Measurements from ENCODE around the gene SRD5A1.
"Not testable (repeated sequence)": the region's sequence is repeated elsewhere in the genome, so short reads cannot be mapped to it uniquely, and the experiment has no call there.

SRD5A1 gene

DNA sequence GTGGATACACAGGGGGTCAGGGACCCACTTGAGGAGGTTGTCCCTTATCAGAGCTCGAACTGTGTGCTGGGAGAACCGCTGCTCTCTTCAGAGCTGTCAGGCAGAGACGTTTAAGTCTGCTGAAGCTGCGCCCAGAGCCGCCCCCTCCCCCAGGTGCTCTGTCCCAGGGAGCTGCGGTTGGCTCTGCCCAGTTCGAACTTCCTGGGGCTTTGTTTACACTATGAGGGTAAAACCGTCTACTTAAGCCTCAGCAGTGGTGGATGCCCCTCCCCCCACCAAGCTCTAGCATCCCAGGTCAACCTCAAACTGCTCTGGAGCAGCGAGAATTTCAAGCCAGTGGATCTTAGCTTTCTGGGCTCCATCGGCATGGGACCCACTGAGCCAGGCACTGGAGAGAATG, 15.9 kb downstream of the SRD5A1 start:
- Histone ChIP-seq H3K36me3 (ENCODE audit: insufficient read depth, low read length) (peaks cover 12% of the 10 kb centered on the region), H3K9ac (ENCODE audit: low read depth, low read length) (no peak overlapping the region)

DNA sequence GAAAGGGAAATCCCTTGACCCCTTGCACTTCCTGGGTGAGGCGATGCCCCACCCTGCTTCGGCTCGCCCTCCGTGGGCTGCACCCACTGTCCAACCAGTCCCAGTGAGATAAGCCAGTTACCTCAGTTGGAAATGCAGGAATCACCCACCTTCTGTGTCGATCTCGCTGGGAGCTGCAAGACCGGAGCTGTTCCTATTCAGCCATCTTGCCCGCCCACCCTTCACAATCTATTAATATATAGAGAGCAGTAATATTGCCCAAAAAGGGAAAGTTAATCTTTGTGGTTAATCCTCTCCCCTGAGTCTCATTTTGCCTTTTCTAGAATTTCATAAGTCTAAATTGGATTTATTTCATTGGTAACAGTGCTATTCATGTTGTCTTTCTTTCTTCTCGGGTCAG, 16.4 kb downstream of the SRD5A1 start:
- H3K4me3 ChIP-seq (ENCODE audit: low read length), result no peak overlapping the region
- no peak overlapping the region for H3K9ac ChIP-seq (ENCODE audit: low read depth, low read length)
- peaks cover 12% of the 10 kb centered on the region for H3K36me3 ChIP-seq (ENCODE audit: insufficient read depth, low read length)
- no peak overlapping the region for H3K4me2 ChIP-seq (ENCODE audit: low read length)
- no peaks in the 10 kb centered on the region for H3K4me1 ChIP-seq (ENCODE audit: control insufficient read depth, insufficient read depth, low read length)
- H3K9me3 ChIP-seq (replicated peaks; ENCODE audit: low read length), result no peaks in the 10 kb centered on the region
- no peaks in the 10 kb centered on the region for H3K27me3 ChIP-seq (ENCODE audit: control insufficient read depth, insufficient read depth, low read length)

More for the DNA sequence above, 15.9 kb downstream of the SRD5A1 start:
- Histone ChIP-seq H3K9me3 (replicated peaks; ENCODE audit: low read length) (no peaks in the 10 kb centered on the region), H3K4me2 (ENCODE audit: low read length) (no peak overlapping the region), H3K4me1 (ENCODE audit: control insufficient read depth, insufficient read depth, low read length) (no peaks in the 10 kb centered on the region), H3K27me3 (ENCODE audit: control insufficient read depth, insufficient read depth, low read length) (no peaks in the 10 kb centered on the region), H3K4me3 (ENCODE audit: low read length) (no peak overlapping the region)

DNA sequence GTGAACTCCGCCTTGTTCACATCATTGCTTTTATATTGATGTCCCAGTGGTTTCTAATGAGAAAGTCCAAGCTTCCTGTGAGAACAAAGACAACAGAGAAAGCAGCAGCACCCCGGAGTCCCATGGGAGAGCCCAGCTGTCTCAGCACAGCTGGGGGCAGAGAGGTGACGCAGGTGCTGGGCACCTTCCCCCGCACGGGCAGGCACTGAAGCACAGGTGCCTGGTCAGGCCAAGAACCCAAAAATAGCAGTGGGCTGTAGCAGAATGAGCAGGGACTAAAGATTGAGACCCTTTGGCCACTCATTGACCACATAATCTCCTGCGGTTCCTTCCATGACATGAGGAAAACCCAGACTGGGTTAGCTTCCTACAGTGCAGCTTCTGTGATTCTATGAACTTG, 18.8 kb downstream of the SRD5A1 start:
- Histone ChIP-seq H3K4me3 (ENCODE audit: low read length) (no peak overlapping the region), H3K9me3 (replicated peaks; ENCODE audit: low read length) (peaks cover 8% of the 10 kb centered on the region), H3K4me2 (ENCODE audit: low read length) (no peak overlapping the region), H3K27me3 (ENCODE audit: control insufficient read depth, insufficient read depth, low read length) (no peaks in the 10 kb centered on the region), H3K4me1 (ENCODE audit: control insufficient read depth, insufficient read depth, low read length) (no peaks in the 10 kb centered on the region), H3K36me3 (ENCODE audit: insufficient read depth, low read length) (peaks cover 25% of the 10 kb centered on the region), H3K9ac (ENCODE audit: low read depth, low read length) (no peak overlapping the region)

DNA sequence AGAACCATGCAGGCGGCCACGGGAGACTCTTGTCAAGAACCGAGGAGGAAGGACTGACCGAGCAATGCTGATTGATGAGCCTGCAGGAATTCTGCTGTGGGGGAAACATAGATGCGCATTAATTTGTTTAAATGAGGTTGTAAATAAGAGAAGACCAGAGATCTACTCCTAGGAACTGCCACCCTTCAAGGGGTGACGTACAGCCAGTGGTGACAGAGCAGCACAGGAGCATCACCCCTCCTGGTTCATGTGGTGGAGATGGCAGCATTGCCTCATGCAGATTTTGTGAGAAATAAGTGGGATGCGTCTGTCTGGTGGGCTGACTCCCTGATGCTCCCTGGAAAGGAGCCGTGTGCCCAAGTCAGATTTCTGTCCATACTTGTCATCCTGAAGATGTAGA, 22.2 kb downstream of the SRD5A1 start:
- Histone ChIP-seq H3K36me3 (ENCODE audit: insufficient read depth, low read length) (peaks cover 49% of the 10 kb centered on the region), H3K4me1 (ENCODE audit: control insufficient read depth, insufficient read depth, low read length) (no peaks in the 10 kb centered on the region)

DNA sequence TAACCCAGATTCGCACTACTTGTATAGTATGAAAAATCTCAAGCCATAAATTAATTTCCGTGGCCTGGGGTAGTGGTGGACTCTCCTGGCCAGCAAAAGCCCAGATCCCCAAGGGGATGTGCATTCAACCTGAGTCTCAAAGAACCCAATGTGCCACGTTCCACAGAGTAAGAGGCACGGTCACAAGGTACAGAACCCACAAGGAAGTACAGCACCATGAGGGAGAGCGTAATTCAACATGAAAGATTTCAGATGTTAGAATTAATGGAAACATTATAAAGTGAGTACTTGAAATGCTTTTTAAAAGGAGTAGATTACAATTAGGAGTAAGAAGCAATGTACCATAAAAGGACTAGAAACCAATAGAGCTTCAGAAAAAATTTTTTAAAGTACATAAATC, 23.4 kb downstream of the SRD5A1 start:
- H3K4me3 ChIP-seq (ENCODE audit: low read length), result no peak overlapping the region
- no peak overlapping the region for H3K9ac ChIP-seq (ENCODE audit: low read depth, low read length)
- no peaks in the 10 kb centered on the region for H3K4me1 ChIP-seq (ENCODE audit: control insufficient read depth, insufficient read depth, low read length)
- H3K27me3 ChIP-seq (ENCODE audit: control insufficient read depth, insufficient read depth, low read length), result no peaks in the 10 kb centered on the region
- H3K36me3 ChIP-seq (ENCODE audit: insufficient read depth, low read length), result peaks cover 49% of the 10 kb centered on the region
- H3K9me3 ChIP-seq (replicated peaks; ENCODE audit: low read length), result peaks cover 9% of the 10 kb centered on the region
- H3K4me2 ChIP-seq (ENCODE audit: low read length), result no peak overlapping the region

More for the DNA sequence above, 22.2 kb downstream of the SRD5A1 start:
- H3K9ac ChIP-seq (ENCODE audit: low read depth, low read length), result no peak overlapping the region
- H3K27me3 ChIP-seq (ENCODE audit: control insufficient read depth, insufficient read depth, low read length), result no peaks in the 10 kb centered on the region
- no peak overlapping the region for H3K4me3 ChIP-seq (ENCODE audit: low read length)
- H3K9me3 ChIP-seq (replicated peaks; ENCODE audit: low read length), result peaks cover 9% of the 10 kb centered on the region
- H3K4me2 ChIP-seq (ENCODE audit: low read length), result no peak overlapping the region

DNA sequence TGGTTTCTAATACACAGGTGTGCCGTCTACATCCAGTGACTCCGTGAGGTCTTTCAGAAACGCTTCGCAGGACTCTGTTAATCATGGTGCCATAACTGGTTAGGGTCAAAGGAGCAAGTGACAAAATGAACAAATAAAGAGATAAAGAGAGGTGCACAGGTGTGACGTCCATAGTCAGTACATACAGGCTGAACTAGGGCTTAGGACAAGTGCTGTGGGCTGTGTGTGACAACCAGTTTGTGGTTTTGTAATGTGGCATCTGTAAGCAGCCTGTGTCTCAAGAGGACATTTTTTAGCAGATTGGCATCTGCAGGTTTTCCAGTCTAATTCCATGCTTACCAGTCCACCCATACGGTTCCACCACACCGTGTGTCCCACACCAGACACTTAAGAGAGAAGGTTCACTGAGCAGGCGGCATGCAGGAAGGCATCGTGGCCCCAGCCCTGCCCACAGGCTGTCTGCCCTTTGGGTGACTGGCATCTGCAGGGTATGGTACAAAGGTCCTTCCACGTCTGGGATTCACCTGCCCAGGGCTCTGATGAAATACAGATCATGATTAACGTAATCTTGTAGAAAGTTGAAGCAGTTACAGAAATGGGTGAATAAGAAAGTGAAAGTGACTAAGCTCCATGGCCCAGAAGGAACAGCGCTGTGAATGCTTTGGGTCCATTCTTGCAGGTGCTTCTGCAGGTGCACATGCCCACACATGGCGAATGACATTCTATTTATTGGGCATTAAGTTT, 26.9 kb downstream of the SRD5A1 start:
- no peak overlapping the region for H3K4me3 ChIP-seq (ENCODE audit: low read length)
- H3K27me3 ChIP-seq (ENCODE audit: control insufficient read depth, insufficient read depth, low read length), result no peaks in the 10 kb centered on the region
- H3K4me1 ChIP-seq (ENCODE audit: control insufficient read depth, insufficient read depth, low read length), result no peaks in the 10 kb centered on the region
- no peak overlapping the region for H3K4me2 ChIP-seq (ENCODE audit: low read length)
- peaks cover 9% of the 10 kb centered on the region for H3K9me3 ChIP-seq (replicated peaks; ENCODE audit: low read length)
- no peak overlapping the region for H3K9ac ChIP-seq (ENCODE audit: low read depth, low read length)
- peaks cover 45% of the 10 kb centered on the region for H3K36me3 ChIP-seq (ENCODE audit: insufficient read depth, low read length)

DNA sequence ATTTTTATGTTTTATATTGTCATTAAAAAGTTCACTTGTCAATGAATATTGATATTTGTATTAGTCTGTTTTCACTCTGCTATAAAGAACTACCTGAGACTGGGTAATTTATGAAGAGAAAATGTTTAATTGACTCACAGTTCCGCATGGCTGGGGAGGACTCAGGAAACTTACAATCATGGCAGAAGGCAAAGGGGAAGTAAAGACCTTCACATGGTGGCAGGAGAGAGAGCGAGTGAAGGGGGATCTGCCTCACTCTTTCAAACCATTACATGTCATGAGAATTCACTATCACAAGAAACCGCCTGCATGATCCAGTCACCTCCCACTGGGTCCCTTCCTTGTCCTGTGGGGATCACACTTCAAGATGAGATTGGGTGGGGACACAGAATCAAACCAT, 27.4 kb downstream of the SRD5A1 start:
- Histone ChIP-seq H3K9ac (ENCODE audit: low read depth, low read length) (no peak overlapping the region), H3K9me3 (replicated peaks; ENCODE audit: low read length) (peaks cover 9% of the 10 kb centered on the region), H3K27me3 (ENCODE audit: control insufficient read depth, insufficient read depth, low read length) (no peaks in the 10 kb centered on the region), H3K4me1 (ENCODE audit: control insufficient read depth, insufficient read depth, low read length) (no peaks in the 10 kb centered on the region), H3K36me3 (ENCODE audit: insufficient read depth, low read length) (peaks cover 40% of the 10 kb centered on the region), H3K4me2 (ENCODE audit: low read length) (no peak overlapping the region), H3K4me3 (ENCODE audit: low read length) (no peak overlapping the region)

DNA sequence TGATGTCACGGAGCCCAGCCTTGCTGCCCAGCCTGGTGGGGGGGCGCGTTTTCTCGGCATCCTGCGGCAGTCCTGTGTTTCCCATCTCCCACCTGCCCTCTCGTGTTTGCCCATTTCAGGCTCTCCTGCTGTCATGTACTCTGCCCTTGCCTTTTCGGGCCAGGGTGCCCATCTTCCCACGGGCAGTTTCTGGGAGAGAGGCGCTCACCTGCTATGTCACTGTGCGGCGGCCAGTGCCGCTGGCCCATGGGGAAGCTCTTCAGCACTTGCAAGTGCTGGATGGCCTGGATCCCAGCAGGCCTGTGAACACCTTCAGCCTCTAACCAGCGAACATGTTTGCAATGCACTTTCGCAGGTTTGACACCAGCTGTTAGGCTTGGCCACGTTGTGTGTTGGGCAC, 33.5 kb downstream of the SRD5A1 start:
- Histone ChIP-seq H3K9ac (ENCODE audit: low read depth, low read length) (no peak overlapping the region), H3K4me2 (ENCODE audit: low read length) (no peak overlapping the region), H3K4me3 (ENCODE audit: low read length) (no peak overlapping the region), H3K27me3 (ENCODE audit: control insufficient read depth, insufficient read depth, low read length) (no peaks in the 10 kb centered on the region), H3K4me1 (ENCODE audit: control insufficient read depth, insufficient read depth, low read length) (no peaks in the 10 kb centered on the region), H3K9me3 (replicated peaks; ENCODE audit: low read length) (no peaks in the 10 kb centered on the region), H3K36me3 (ENCODE audit: insufficient read depth, low read length) (peaks cover 12% of the 10 kb centered on the region)

DNA sequence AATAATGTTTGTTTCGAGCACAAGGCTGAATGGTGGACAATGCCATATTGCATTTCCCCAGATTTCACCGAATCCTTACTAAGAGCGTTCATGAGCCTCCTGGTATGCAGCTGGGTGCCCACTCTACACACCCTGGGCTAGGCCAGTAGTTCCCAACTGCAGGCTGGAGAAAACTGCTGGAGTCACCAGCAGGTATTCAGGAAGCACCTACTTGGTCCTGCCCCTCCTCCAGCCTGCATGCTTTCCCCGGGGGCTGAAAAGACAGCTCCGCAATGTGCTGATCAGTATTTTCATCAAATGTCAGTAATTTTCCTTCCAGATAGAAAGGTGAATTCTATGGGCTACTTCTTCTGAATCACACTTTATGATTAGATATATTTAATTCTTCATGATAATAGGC, 34.4 kb downstream of the SRD5A1 start:
- Histone ChIP-seq H3K36me3 (ENCODE audit: insufficient read depth, low read length) (peaks cover 12% of the 10 kb centered on the region), H3K9me3 (replicated peaks; ENCODE audit: low read length) (no peaks in the 10 kb centered on the region)

DNA sequence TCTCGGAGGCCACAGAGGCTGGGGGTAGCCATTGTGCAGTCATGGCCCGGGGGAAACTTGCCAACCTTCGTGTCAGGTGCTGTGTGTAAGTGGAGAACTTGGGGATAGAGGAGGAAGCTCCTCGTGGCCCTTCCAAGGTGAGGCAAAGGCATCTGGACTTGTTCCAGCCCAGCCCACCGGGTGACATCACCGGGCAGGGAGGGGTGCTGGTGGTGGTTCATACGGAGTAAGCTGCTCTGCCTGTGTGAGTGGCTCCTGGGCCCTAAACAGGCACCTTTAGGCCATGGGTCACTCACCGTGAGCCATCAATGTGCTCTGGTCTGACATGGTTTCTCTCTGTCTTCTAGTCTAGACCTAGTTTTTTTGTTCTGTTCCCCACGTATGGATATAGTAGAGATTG, 35.5 kb downstream of the SRD5A1 start:
- H3K4me3 ChIP-seq (ENCODE audit: low read length); H3K4me1 ChIP-seq (ENCODE audit: control insufficient read depth, insufficient read depth, low read length); H3K4me2 ChIP-seq (ENCODE audit: low read length); H3K9ac ChIP-seq (ENCODE audit: low read depth, low read length); H3K9me3 ChIP-seq (replicated peaks; ENCODE audit: low read length); H3K27me3 ChIP-seq (ENCODE audit: control insufficient read depth, insufficient read depth, low read length): not testable (repeated sequence)
- H3K36me3 ChIP-seq (ENCODE audit: insufficient read depth, low read length), result peaks cover 12% of the 10 kb centered on the region

More for the DNA sequence above, 34.4 kb downstream of the SRD5A1 start:
- Histone ChIP-seq H3K27me3 (ENCODE audit: control insufficient read depth, insufficient read depth, low read length) (no peaks in the 10 kb centered on the region), H3K4me2 (ENCODE audit: low read length) (no peak overlapping the region), H3K9ac (ENCODE audit: low read depth, low read length) (no peak overlapping the region), H3K4me3 (ENCODE audit: low read length) (no peak overlapping the region), H3K4me1 (ENCODE audit: control insufficient read depth, insufficient read depth, low read length) (no peaks in the 10 kb centered on the region)

DNA sequence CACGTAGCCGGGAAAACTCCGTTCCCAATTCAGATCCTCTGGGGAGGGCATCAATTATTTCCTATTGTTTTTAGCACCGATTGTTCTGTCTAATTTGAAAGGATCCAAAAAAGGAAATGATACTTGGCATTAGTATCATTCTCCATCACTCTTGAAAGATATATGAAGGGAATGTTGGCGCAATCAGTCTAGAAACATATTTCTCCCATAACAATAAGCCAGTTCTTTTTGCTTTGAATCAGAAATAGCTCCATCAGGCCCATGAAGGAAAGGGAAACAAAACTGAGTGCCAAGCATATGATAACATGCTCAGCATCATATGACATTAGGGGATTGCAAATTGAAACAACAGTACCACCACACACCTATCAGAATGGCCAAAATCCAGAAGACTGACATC, 39.8 kb downstream of the SRD5A1 start:
- Histone ChIP-seq H3K27me3 (ENCODE audit: control insufficient read depth, insufficient read depth, low read length) (no peaks in the 10 kb centered on the region), H3K9me3 (replicated peaks; ENCODE audit: low read length) (no peaks in the 10 kb centered on the region), H3K36me3 (ENCODE audit: insufficient read depth, low read length) (peaks cover 9% of the 10 kb centered on the region), H3K4me2 (ENCODE audit: low read length) (no peak overlapping the region), H3K4me3 (ENCODE audit: low read length) (no peak overlapping the region), H3K4me1 (ENCODE audit: control insufficient read depth, insufficient read depth, low read length) (no peaks in the 10 kb centered on the region), H3K9ac (ENCODE audit: low read depth, low read length) (no peak overlapping the region)

DNA sequence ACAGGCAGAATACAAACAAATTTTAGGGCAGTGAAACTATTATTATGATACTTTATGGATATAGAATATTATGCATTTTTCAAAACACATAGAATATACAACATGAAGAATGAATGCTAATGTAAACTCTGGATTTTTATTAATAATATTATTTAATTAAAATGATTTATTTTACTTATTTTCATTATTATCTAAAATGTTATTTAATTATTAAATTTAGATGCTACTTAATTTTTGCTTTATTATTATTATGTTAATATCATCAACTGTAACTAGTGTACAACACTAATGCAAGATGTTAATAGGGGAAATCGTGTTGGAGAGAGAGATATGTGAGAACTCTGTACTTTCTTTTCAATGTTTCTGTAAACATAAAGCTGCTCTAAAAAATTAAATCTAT, 40.7 kb downstream of the SRD5A1 start:
- no peaks in the 10 kb centered on the region for H3K27me3 ChIP-seq (ENCODE audit: control insufficient read depth, insufficient read depth, low read length)
- H3K9ac ChIP-seq (ENCODE audit: low read depth, low read length), result no peak overlapping the region
- H3K36me3 ChIP-seq (ENCODE audit: insufficient read depth, low read length), result peaks cover 9% of the 10 kb centered on the region
- H3K4me3 ChIP-seq (ENCODE audit: low read length), result no peak overlapping the region
- no peaks in the 10 kb centered on the region for H3K9me3 ChIP-seq (replicated peaks; ENCODE audit: low read length)
- no peak overlapping the region for H3K4me2 ChIP-seq (ENCODE audit: low read length)
- no peaks in the 10 kb centered on the region for H3K4me1 ChIP-seq (ENCODE audit: control insufficient read depth, insufficient read depth, low read length)

Measured in skeletal muscle satellite cell (primary cell).